H1 (cell line): ENCODE measurements around the gene ASCC1. TPM values are rescaled to one million over a fixed set of nuclear protein-coding genes. Genes with fewer than 3 reads are reported as not detected.

Experiments
- CTCF ChIA-PET: fragments of 300-600 bp; sonication (Branson Sonifier 250); formaldehyde crosslinking; loops from one replicate; lab custom pipeline; 2021; ENCODE audit not compliant: partially characterized antibody; lab: Charles Lee
- POLR2A ChIA-PET: fragments of 300-600 bp; sonication (Branson Sonifier 250); formaldehyde crosslinking; loops from one replicate; lab custom pipeline; 2021; ENCODE audit warnings: inconsistent platforms; ENCODE audit not compliant: partially characterized antibody; lab: Charles Lee
- DNase-seq, 2 experiments: peaks; one replicate each; pipeline versions ENCODE4 v3.0.0 to v3.0.0-alpha.2; 2010 to 2022; ENCODE audit warnings: low spot score in 2 of 2, low read depth in 1 of 2, mixed read lengths in 1 of 2
- FAIRE-seq: peaks from 2 replicates; lab custom pipeline; 2011; peaks lifted over from hg19 to GRCh38; lab: Jason Lieb, UNC
- H2AFZ ChIP-seq: 2 replicates; pipeline ENCODE4 v1.8.1; 2012; ENCODE audit warnings: low read length, inconsistent platforms
- H2AK5ac ChIP-seq: 2 replicates; pipeline ENCODE4 v1.6.1; 2013; ENCODE audit warnings: low read depth, low read length
- H2BK120ac ChIP-seq: replicated peaks from 2 replicates; pipeline ENCODE3; 2013; ENCODE audit warnings: low read depth, low read length, inconsistent platforms
- H2BK12ac ChIP-seq: 2 replicates; pipeline ENCODE4 v1.6.1; 2013; ENCODE audit warnings: low read depth, low read length
- H2BK15ac ChIP-seq: 2 replicates; pipeline ENCODE4 v1.6.1; 2013; ENCODE audit warnings: low read length
- H2BK20ac ChIP-seq: 2 replicates; pipeline ENCODE4 v1.6.1; 2013; ENCODE audit warnings: low read length
- H2BK5ac ChIP-seq: 2 replicates; pipeline ENCODE4 v1.6.1; 2013; ENCODE audit warnings: low read depth, low read length
- H3K14ac ChIP-seq: 2 replicates; pipeline ENCODE4 v1.6.1; 2013; ENCODE audit warnings: inconsistent platforms; ENCODE audit not compliant: insufficient read length
- H3K18ac ChIP-seq: 2 replicates; pipeline ENCODE4 v1.6.1; 2013; ENCODE audit warnings: low read length; ENCODE audit errors: extremely low read depth
- H3K23ac ChIP-seq: 2 replicates; pipeline ENCODE4 v1.6.1; 2013; ENCODE audit warnings: inconsistent platforms; ENCODE audit not compliant: insufficient read length
- H3K23me2 ChIP-seq: 2 replicates; pipeline ENCODE4 v1.6.1; 2013; ENCODE audit warnings: low read depth, low read length
- H3K27ac ChIP-seq: 2 replicates; pipeline ENCODE4 v1.6.1; 2011; ENCODE audit warnings: low read depth, low read length, inconsistent platforms
- H3K27me3 ChIP-seq, 4 experiments: replicated peaks in 1 of 4; 1 replicate in 1 of 4; 2 replicates in 3 of 4; pipeline versions ENCODE4 v1.6.1 to v1.8.1; 2011 to 2013; ENCODE audit warnings: low read length in 3 of 4, mild to moderate bottlenecking in 3 of 4, inconsistent platforms in 2 of 4, mixed read lengths in 2 of 4, moderate library complexity in 1 of 4; ENCODE audit not compliant: control insufficient read depth in 3 of 4, insufficient read depth in 3 of 4; ENCODE audit errors: extremely low read depth in 1 of 4
- H3K36me3 ChIP-seq, 4 experiments: 2 replicates each; pipeline versions ENCODE4 v1.6.1 to v1.8.1; 2011 to 2013; ENCODE audit warnings: mild to moderate bottlenecking in 4 of 4, low read length in 3 of 4, moderate library complexity in 2 of 4, control low read depth in 1 of 4, inconsistent platforms in 1 of 4; ENCODE audit not compliant: insufficient read depth in 4 of 4, control insufficient read depth in 2 of 4
- H3K4ac ChIP-seq: replicated peaks from 2 replicates; pipeline ENCODE3; 2013; ENCODE audit warnings: low read length, low read depth, mixed read lengths, inconsistent platforms; ENCODE audit not compliant: insufficient read length
- H3K4me1 ChIP-seq, 4 experiments: replicated peaks in 1 of 4; 1 replicate in 1 of 4; 2 replicates in 3 of 4; pipeline versions ENCODE4 v1.6.1 to v1.8.1; 2011 to 2013; ENCODE audit warnings: low read length in 3 of 4, inconsistent platforms in 2 of 4, mixed read lengths in 1 of 4; ENCODE audit not compliant: insufficient read depth in 4 of 4, control insufficient read depth in 3 of 4
- H3K4me2 ChIP-seq, 2 experiments: 2 replicates each; pipeline versions ENCODE4 v1.6.1 to v1.8.1; 2011 to 2013; ENCODE audit warnings: low read depth in 2 of 2, low read length in 2 of 2, control low read depth in 1 of 2, inconsistent platforms in 1 of 2, mild to moderate bottlenecking in 1 of 2; ENCODE audit not compliant: insufficient read depth in 1 of 2
- H3K4me3 ChIP-seq, 4 experiments: fragments of 200-600, 300-600 bp in 1 of 4; sonication (generic), shearing (Covaris generic), sonication (Bioruptor Twin) in 1 of 4; 2 replicates each; pipeline versions ENCODE4 v1.5.1 to v1.8.1; 2011 to 2016; ENCODE audit warnings: low read length in 4 of 4, low read depth in 3 of 4, control low read depth in 2 of 4, inconsistent platforms in 2 of 4, mild to moderate bottlenecking in 2 of 4, mixed read lengths in 1 of 4, moderate library complexity in 1 of 4; ENCODE audit not compliant: insufficient read depth in 2 of 4; ENCODE audit errors: extremely low read depth in 1 of 4
- H3K56ac ChIP-seq: replicated peaks from 2 replicates; pipeline ENCODE3; 2013; ENCODE audit warnings: low read depth, mild to moderate bottlenecking, mixed read lengths, low read length, inconsistent platforms; ENCODE audit not compliant: insufficient read length
- H3K79me1 ChIP-seq: 2 replicates; pipeline ENCODE4 v1.6.1; 2013; ENCODE audit warnings: low read depth, low read length, control low read depth
- H3K79me2 ChIP-seq, 2 experiments: 2 replicates each; pipeline versions ENCODE4 v1.6.1 to v1.8.1; 2012 to 2013; ENCODE audit warnings: low read length in 2 of 2, mild to moderate bottlenecking in 2 of 2, inconsistent platforms in 1 of 2; ENCODE audit not compliant: insufficient read depth in 2 of 2, control insufficient read depth in 1 of 2
- H3K9ac ChIP-seq, 4 experiments: replicated peaks in 1 of 4; 1 replicate in 1 of 4; 2 replicates in 3 of 4; pipeline versions ENCODE4 v1.6.1 to v1.8.1; 2011 to 2013; ENCODE audit warnings: low read depth in 3 of 4, low read length in 3 of 4, control low read depth in 2 of 4, mild to moderate bottlenecking in 2 of 4, moderate library complexity in 2 of 4, inconsistent platforms in 1 of 4; ENCODE audit errors: extremely low read depth in 1 of 4
- H3K9me3 ChIP-seq, 2 experiments: 2 replicates each; pipeline versions ENCODE4 v1.6.1 to v1.8.1; 2012 to 2013; ENCODE audit warnings: mild to moderate bottlenecking in 2 of 2, moderate library complexity in 2 of 2, control low read depth in 1 of 2, inconsistent platforms in 1 of 2, low read depth in 1 of 2, low read length in 1 of 2, mixed read lengths in 1 of 2; ENCODE audit not compliant: insufficient read depth in 2 of 2
- H4K20me1 ChIP-seq, 2 experiments: replicated peaks in 1 of 2; 2 replicates each; pipeline versions ENCODE3 to v1.8.1; 2011 to 2013; ENCODE audit warnings: inconsistent platforms in 2 of 2, low read length in 2 of 2, mild to moderate bottlenecking in 1 of 2; ENCODE audit not compliant: insufficient read depth in 2 of 2, control insufficient read depth in 1 of 2
- H4K5ac ChIP-seq: 2 replicates; pipeline ENCODE4 v1.6.1; 2013; ENCODE audit warnings: low read length, low read depth, mixed read lengths, inconsistent platforms; ENCODE audit not compliant: insufficient read length
- H4K8ac ChIP-seq: 2 replicates; pipeline ENCODE4 v1.8.0; 2013; ENCODE audit warnings: mild to moderate bottlenecking, moderate library complexity, low read length, inconsistent platforms; ENCODE audit not compliant: insufficient read depth; ENCODE audit errors: extremely low read depth
- H4K91ac ChIP-seq: replicated peaks from 2 replicates; pipeline ENCODE3; 2013; ENCODE audit warnings: low read length, mixed read lengths, inconsistent platforms; ENCODE audit not compliant: insufficient read length
- CHD7 ChIP-seq: fragments of 300-600 bp; sonication (generic); IDR thresholded peaks from 2 replicates; pipeline ENCODE4 v1.7.1; 2012; ENCODE audit warnings: low read length, moderate library complexity, mild to moderate bottlenecking, inconsistent platforms; ENCODE audit not compliant: insufficient replicate concordance
- WGBS, 2 experiments: shearing (Covaris generic) in 1 of 2; methylation state at CpG; one replicate each; pipeline versions ENCODE4 v1.1.6 to v1.1.7; 2013 to 2015; ENCODE audit warnings: low lambda C conversion rate in 2 of 2, mixed read lengths in 2 of 2, inconsistent platforms in 1 of 2, low coverage in 1 of 2, missing lambda C conversion rate in 1 of 2; ENCODE audit not compliant: insufficient replicate concordance in 2 of 2, insufficient coverage in 1 of 2, insufficient read length in 1 of 2; ENCODE audit errors: extremely low coverage in 1 of 2, missing lambda C conversion rate in 1 of 2; 5-methylcytosine and 5-hydroxymethylcytosine counted together
- polyA plus RNA-seq, 7 experiments: library from polyadenylated mRNA; depleted of rRNA in 3 of 7; stranded (reverse) in 5 of 7; unstranded in 2 of 7; fragments of >200 nt in 5 of 7; fragments of 200-250 nt in 2 of 7; gene quantifications; 1 replicate in 5 of 7; 2 replicates in 1 of 7; 4 replicates in 1 of 7; pipeline versions ENCODE4 v1.2.1 to v1.2.3, GENCODE V29; 2011 to 2013; ENCODE audit warnings: missing spikeins in 2 of 7, mixed read lengths in 2 of 7
- total RNA-seq: library from RNA; stranded (reverse); fragmentation: NEBNext Ultra II Directional; extraction: Animal tissue kit (Norgen Biotek cat#: 25700); gene quantifications from 2 replicates; pipeline ENCODE4 v1.2.1, GENCODE V29; 2021

Gene ASCC1
- total and polyA plus RNA-seq, 2 of the 8 experiments (the other 6 are each of a cell fraction or from before 2014, with no cell fraction given), result 25.6 to 35.8 TPM

- Histone ChIP-seq H4K91ac (no peak overlapping the region), H3K18ac (no peak overlapping the region), H3K23ac (no peak overlapping the region), H3K27ac (no peak overlapping the region), H4K8ac (no peak overlapping the region), H2BK20ac (no peak overlapping the region), H4K20me1 (no peaks in the 10 kb centered on the region), H3K4me2 (no peak overlapping the region), H2BK120ac (no peak overlapping the region), H3K4ac (no peak overlapping the region), H3K79me2 (no peaks in the 10 kb centered on the region), H3K4me1 (no peaks in the 10 kb centered on the region), H3K56ac (no peak overlapping the region), H3K9ac (no peak overlapping the region; a peak in 1 of 7 replicates), H2BK5ac (no peak overlapping the region), H3K27me3 (no peaks in the 10 kb centered on the region), H4K5ac (no peak overlapping the region), H3K14ac (no peak overlapping the region), H3K9me3 (no peaks in the 10 kb centered on the region), H2BK15ac (no peak overlapping the region), H3K36me3 (no peaks in the 10 kb centered on the region), H3K4me3 (no peak overlapping the region), H3K79me1 (no peaks in the 10 kb centered on the region), H2AFZ (no peak overlapping the region), H3K23me2 (no peaks in the 10 kb centered on the region), H2AK5ac (no peak overlapping the region), H2BK12ac (no peak overlapping the region)
- POLR2A ChIA-PET, result no interaction called here
- FAIRE-seq (no peak), DNase-seq (no peak)
- WGBS, 2 experiments, result 84% methylated on average over 4 of the region's 4 CpGs; no CpG with 5 or more reads in 1 of the 2 experiments
- CTCF ChIA-PET, result no interaction called here
- no peak for TF ChIP-seq CHD7
These were observed 45.8 kb downstream of the ASCC1 start for GRCh38 chr10:72170263-72170662.
